Smooth muscle cell of the coronary artery (primary cell): ENCODE data around the gene TMEM63B. TPM values are rescaled to one million over a fixed set of nuclear protein-coding genes. Genes with fewer than 3 reads are reported as not detected.

Experiments
- total RNA-seq: library from RNA; depleted of rRNA; stranded (reverse); fragments of >200 nt; gene quantifications from 2 replicates; pipeline ENCODE4 v1.2.3, GENCODE V29; 2014; ENCODE audit warnings: low replicate concordance

The TMEM63B gene
- 14.3 and 24.2 TPM in 2 replicates for total RNA-seq

GRCh38 chr6:44127186-44128019 is at the start of gene TMEM63B, which contains the start of gene MRPL14:
TMEM63B (plus strand) TSS chr6:44127554; CDS start chr6:44134585, 7,031 bp downstream.
MRPL14 (minus strand) TSS chr6:44127452; CDS start chr6:44116611, 10,841 bp downstream.

GRCh38 chr6:44158770-44159228 is 31.4 kb downstream of the TMEM63B start, which contains the start of gene CAPN11:
CAPN11 (plus strand) TSS chr6:44158820; CDS start chr6:44158849, 29 bp downstream.

Other genes with a start within 250 kb of the TMEM63B start
- gene MRPL14, start 102 bp upstream of the TMEM63B start, total RNA-seq, result 23.5 and 52.8 TPM in 2 replicates
- not detected in 2 replicates for gene CAPN11, start 31.3 kb downstream of the TMEM63B start, total RNA-seq
- gene MYMX, start 89.4 kb downstream of the TMEM63B start, total RNA-seq, result 0.12 TPM in 1 of 2 replicates, not detected in the other
- 12.3 and 14.6 TPM in 2 replicates for gene SLC29A1, start 96.0 kb downstream of the TMEM63B start, total RNA-seq
- gene HSP90AB1, start 119.5 kb downstream of the TMEM63B start, total RNA-seq, result 367 and 497 TPM in 2 replicates
- 38.3 and 79.5 TPM in 2 replicates for gene SLC35B2, start 130.0 kb downstream of the TMEM63B start, total RNA-seq
- 1.5 and 4.8 TPM in 2 replicates for gene NFKBIE, start 138.0 kb downstream of the TMEM63B start, total RNA-seq
- gene TMEM151B, start 142.9 kb downstream of the TMEM63B start, total RNA-seq, result not detected in 2 replicates
- 13.1 and 14.4 TPM in 2 replicates for gene AARS2, start 185.8 kb downstream of the TMEM63B start, total RNA-seq
- not detected in 2 replicates for gene SPATS1, start 215.1 kb downstream of the TMEM63B start, total RNA-seq